Activated CD8-positive, alpha-beta T cell treated with anti-CD3 and anti-CD28 coated beads for 36 hours (primary cell): ENCODE results near the gene DENND6A. TPM values are rescaled to one million over a fixed set of nuclear protein-coding genes. Genes with fewer than 3 reads are reported as not detected.
"Not testable (repeated sequence)": the region's sequence is repeated elsewhere in the genome, so short reads cannot be mapped to it uniquely, and the experiment has no call there.

Source experiments
- ATAC-seq: fragments of 200-7000 bp; cut with Tn5 transposase; one replicate; pipeline ENCODE4 v1.10.0; 2021; ENCODE audit warnings: mild to moderate bottlenecking, moderate library complexity
- CTCF ChIA-PET: fragments of 350-600 bp; sonication (Branson Sonifier 250); formaldehyde crosslinking; loops from one replicate; lab custom pipeline; 2021; ENCODE audit warnings: antibody characterized with exemption; lab: Charles Lee
- POLR2A ChIA-PET: fragments of 350-600 bp; sonication (Branson Sonifier 250); formaldehyde crosslinking; loops from one replicate; lab custom pipeline; 2021; ENCODE audit warnings: antibody characterized with exemption; lab: Charles Lee
- DNase-seq: peaks from one replicate; pipeline ENCODE4 v3.0.0-alpha.2; 2020
- H3K27ac Mint-ChIP-seq: one replicate; pipeline ENCODE4 v1.8.0; 2021; ENCODE audit warnings: mild to moderate bottlenecking, mixed read lengths
- H3K27me3 Mint-ChIP-seq: one replicate; pipeline ENCODE4 v1.8.0; 2021; ENCODE audit warnings: mixed read lengths
- H3K36me3 Mint-ChIP-seq: one replicate; pipeline ENCODE4 v1.8.0; 2021; ENCODE audit warnings: low read depth, mixed read lengths
- H3K4me1 Mint-ChIP-seq: one replicate; pipeline ENCODE4 v1.8.0; 2021; ENCODE audit warnings: low read depth, mixed read lengths
- H3K4me3 Mint-ChIP-seq: one replicate; pipeline ENCODE4 v1.8.0; 2021; ENCODE audit warnings: mild to moderate bottlenecking, moderate library complexity, mixed read lengths
- H3K9me3 Mint-ChIP-seq: one replicate; pipeline ENCODE4 v1.8.0; 2021; ENCODE audit warnings: mixed read lengths
- intact Hi-C: fragments of 100-400 bp; cut with micrococcal nuclease; formaldehyde crosslinking; loops from one replicate; pipeline ENCODE4 v1.10.0; 2022
- total RNA-seq, 2 experiments: library from RNA; stranded (reverse); gene quantifications; one replicate each; pipeline ENCODE4 v1.2.3, GENCODE V29; 2021
- TF ChIP-seq, protein P1 (sequence below): fragments of 200-600 bp; IDR thresholded peaks from one replicate; pipeline ENCODE4 v1.8.0; 2022; ENCODE audit warnings: antibody characterized with exemption, mild to moderate bottlenecking

DENND6A gene
- total RNA-seq, 2 experiments from 2014 or later = 10.1 to 13.1 TPM

DNA sequence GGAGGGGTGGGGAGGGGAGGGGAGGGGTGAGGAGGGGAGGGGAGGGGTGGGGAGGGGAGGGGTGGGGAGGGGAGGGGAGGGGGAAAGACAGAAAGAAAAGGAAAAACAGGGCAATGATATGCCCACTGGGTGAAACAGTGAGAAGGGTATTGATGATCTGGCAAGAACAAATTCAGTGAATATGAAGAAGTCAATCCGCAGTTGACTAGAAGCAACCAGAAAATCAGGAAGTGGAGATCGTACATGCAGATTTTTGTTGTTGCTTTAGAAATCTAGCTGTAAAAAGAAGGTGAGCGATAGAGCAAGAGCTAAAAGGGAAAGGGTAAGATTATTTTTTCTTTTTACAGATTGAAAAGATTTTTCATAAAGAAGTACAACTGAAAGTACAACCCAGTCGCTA is 48.1 kb downstream of the DENND6A start:
- intact Hi-C loops = no loop called here
- DNase-seq = no peak
- TF ChIP-seq, protein P1, sequence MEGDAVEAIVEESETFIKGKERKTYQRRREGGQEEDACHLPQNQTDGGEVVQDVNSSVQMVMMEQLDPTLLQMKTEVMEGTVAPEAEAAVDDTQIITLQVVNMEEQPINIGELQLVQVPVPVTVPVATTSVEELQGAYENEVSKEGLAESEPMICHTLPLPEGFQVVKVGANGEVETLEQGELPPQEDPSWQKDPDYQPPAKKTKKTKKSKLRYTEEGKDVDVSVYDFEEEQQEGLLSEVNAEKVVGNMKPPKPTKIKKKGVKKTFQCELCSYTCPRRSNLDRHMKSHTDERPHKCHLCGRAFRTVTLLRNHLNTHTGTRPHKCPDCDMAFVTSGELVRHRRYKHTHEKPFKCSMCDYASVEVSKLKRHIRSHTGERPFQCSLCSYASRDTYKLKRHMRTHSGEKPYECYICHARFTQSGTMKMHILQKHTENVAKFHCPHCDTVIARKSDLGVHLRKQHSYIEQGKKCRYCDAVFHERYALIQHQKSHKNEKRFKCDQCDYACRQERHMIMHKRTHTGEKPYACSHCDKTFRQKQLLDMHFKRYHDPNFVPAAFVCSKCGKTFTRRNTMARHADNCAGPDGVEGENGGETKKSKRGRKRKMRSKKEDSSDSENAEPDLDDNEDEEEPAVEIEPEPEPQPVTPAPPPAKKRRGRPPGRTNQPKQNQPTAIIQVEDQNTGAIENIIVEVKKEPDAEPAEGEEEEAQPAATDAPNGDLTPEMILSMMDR = no peak
- no peak for ATAC-seq
- no peak overlapping the region for H3K27ac Mint-ChIP-seq
- no peaks in the 10 kb centered on the region for H3K27me3 Mint-ChIP-seq
- H3K4me3 Mint-ChIP-seq = no peak overlapping the region
- H3K4me1 Mint-ChIP-seq = peaks cover 13% of the 10 kb centered on the region
- H3K36me3 Mint-ChIP-seq = peaks cover 45% of the 10 kb centered on the region
- CTCF ChIA-PET = interaction anchor here (1.1 to 1.3 kb wide), 3 partner anchors 30 to 211 kb away, joined by 3 read pairs; no protein-coding TSS in a partner anchor
- peaks cover 13% of the 10 kb centered on the region for H3K9me3 Mint-ChIP-seq
- POLR2A ChIA-PET = interaction anchor here (0.6 kb wide), 1 partner anchor 460 kb away, joined by 3 read pairs; no protein-coding TSS in a partner anchor

- CTCF ChIA-PET = no interaction called here
- Mint-ChIP-seq H3K36me3 (peaks cover 32% of the 10 kb centered on the region), H3K27ac (no peak overlapping the region), H3K27me3 (no peaks in the 10 kb centered on the region), H3K9me3 (no peaks in the 10 kb centered on the region), H3K4me1 (no peaks in the 10 kb centered on the region), H3K4me3 (no peak overlapping the region)
- POLR2A ChIA-PET = no interaction called here
- intact Hi-C loops = no loop called here
- DNase-seq = no peak
- TF ChIP-seq, protein P1 = no peak
- no peak for ATAC-seq
These were observed 55.5 kb downstream of the DENND6A start for GRCh38 chr3:57637391-57637790.

DNA sequence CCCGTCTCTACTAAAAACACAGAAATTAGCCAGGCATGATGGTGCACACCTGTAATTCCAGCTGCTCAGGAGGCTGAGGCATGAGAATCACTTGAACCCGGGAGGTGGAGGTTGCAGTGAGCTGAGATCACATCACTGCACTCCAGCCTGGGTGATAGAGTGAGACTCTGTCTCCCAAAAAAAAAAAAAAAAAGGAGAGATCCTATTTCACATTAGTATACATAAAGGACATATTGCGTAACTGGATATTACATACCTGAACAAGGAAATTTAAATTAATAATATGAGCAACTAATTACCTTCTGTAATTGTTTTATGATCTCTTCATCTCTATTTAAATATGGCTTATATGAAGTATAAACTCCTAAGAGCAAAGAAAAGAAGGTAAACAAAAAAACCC is 58.6 kb downstream of the DENND6A start:
- H3K27ac Mint-ChIP-seq, H3K9me3 Mint-ChIP-seq, intact Hi-C loops, ATAC-seq, H3K27me3 Mint-ChIP-seq, DNase-seq, H3K4me3 Mint-ChIP-seq, H3K4me1 Mint-ChIP-seq, POLR2A ChIA-PET: not testable (repeated sequence)
- peaks cover 28% of the 10 kb centered on the region for H3K36me3 Mint-ChIP-seq
- CTCF ChIA-PET = interaction anchor here (1.7 kb wide), 1 partner anchor 34 kb away, joined by 3 read pairs; no protein-coding TSS in a partner anchor

- Mint-ChIP-seq H3K36me3 (peaks cover 27% of the 10 kb centered on the region), H3K27me3 (no peaks in the 10 kb centered on the region), H3K9me3 (no peaks in the 10 kb centered on the region), H3K27ac (no peak overlapping the region), H3K4me3 (no peak overlapping the region), H3K4me1 (no peaks in the 10 kb centered on the region)
- DNase-seq (no peak), ATAC-seq (no peak)
- CTCF ChIA-PET = no interaction called here
- POLR2A ChIA-PET = no interaction called here
- TF ChIP-seq, protein P1 = no peak
- intact Hi-C loops = no loop called here
These were observed 64.9 kb downstream of the DENND6A start for GRCh38 chr3:57627976-57628375.

DNA sequence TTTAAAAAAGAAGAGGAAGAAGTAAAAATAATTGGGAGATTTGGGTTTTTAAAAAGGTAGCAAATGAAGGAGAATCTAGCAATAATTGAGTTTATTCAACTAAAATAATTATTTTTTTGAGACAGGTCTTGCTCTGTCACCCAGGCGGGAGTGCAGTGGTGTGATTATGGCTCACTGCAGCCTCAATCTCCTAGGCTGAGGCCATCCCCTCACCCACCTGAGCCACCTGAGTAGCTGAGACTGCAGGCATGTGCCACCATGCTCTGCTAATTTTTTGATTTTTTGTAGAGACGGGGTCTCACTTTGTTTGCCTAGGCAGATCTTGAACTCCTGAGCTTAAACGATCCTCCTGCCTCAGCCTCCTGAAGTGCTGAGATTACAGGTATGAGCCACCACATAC is 68.1 kb downstream of the DENND6A start:
- Mint-ChIP-seq H3K4me1 (no peaks in the 10 kb centered on the region), H3K9me3 (no peaks in the 10 kb centered on the region), H3K27ac (no peak overlapping the region), H3K4me3 (no peak overlapping the region), H3K27me3 (no peaks in the 10 kb centered on the region), H3K36me3 (peaks cover 23% of the 10 kb centered on the region)
- ChIA-PET CTCF (interaction anchor here (1.9 kb wide), 1 partner anchor 10 kb away, joined by 4 read pairs; no protein-coding TSS in a partner anchor), POLR2A (no interaction called here)
- TF ChIP-seq, protein P1 = no peak
- DNase-seq = no peak
- ATAC-seq = no peak
- intact Hi-C loops = no loop called here
